CD14-positive monocyte (primary cell): ENCODE measurements around the gene GYS2. TPM values are rescaled to one million over a fixed set of nuclear protein-coding genes. Genes with fewer than 3 reads are reported as not detected.

Experiments
- DNase-seq, 3 donors: peaks; one replicate each; pipeline ENCODE4 v3.0.0-alpha.2; 2011 to 2022
- H2AFZ ChIP-seq: 2 replicates; pipeline ENCODE4 v1.6.0; 2012; ENCODE audit warnings: mild to moderate bottlenecking, low read depth, low read length, inconsistent platforms; ENCODE audit not compliant: insufficient read depth, poor library complexity, severe bottlenecking
- H3K27ac ChIP-seq, 2 donors: 1 replicate in 1 of 2; 2 replicates in 1 of 2; pipeline ENCODE4 v1.5.1; 2012 to 2013; ENCODE audit warnings: low read length in 2 of 2, control low read depth in 1 of 2, inconsistent platforms in 1 of 2, low read depth in 1 of 2, mild to moderate bottlenecking in 1 of 2
- H3K27me3 ChIP-seq, 2 donors: one replicate each; pipeline versions ENCODE4 v1.6.0 to v1.6.1; 2011 to 2013; ENCODE audit warnings: low read length in 2 of 2; ENCODE audit not compliant: control insufficient read depth in 2 of 2, insufficient read depth in 2 of 2
- H3K36me3 ChIP-seq, 2 donors: replicated peaks in 1 of 2; 1 replicate in 1 of 2; 2 replicates in 1 of 2; pipeline versions ENCODE4 v1.5.1 to v1.6.1; 2012 to 2013; ENCODE audit warnings: low read length in 2 of 2, control low read depth in 1 of 2, inconsistent platforms in 1 of 2, mild to moderate bottlenecking in 1 of 2; ENCODE audit not compliant: insufficient read depth in 2 of 2, control insufficient read depth in 1 of 2
- H3K4me1 ChIP-seq, 2 donors: 1 replicate in 1 of 2; 2 replicates in 1 of 2; pipeline versions ENCODE4 v1.5.1 to v1.6.1; 2012 to 2013; ENCODE audit warnings: low read length in 2 of 2, control low read depth in 1 of 2, inconsistent platforms in 1 of 2, mild to moderate bottlenecking in 1 of 2, moderate library complexity in 1 of 2; ENCODE audit not compliant: insufficient read depth in 2 of 2, control insufficient read depth in 1 of 2
- H3K4me2 ChIP-seq: replicated peaks from 2 replicates; pipeline ENCODE3; 2012; ENCODE audit warnings: low read length, moderate library complexity, mild to moderate bottlenecking; ENCODE audit not compliant: poor library complexity, severe bottlenecking; ENCODE audit errors: extremely low read depth
- H3K4me3 ChIP-seq, 3 experiments: fragments of 200-600 bp in 1 of 3; sonication (generic) in 1 of 3; replicated peaks in 1 of 3; 1 replicate in 2 of 3; 2 replicates in 1 of 3; pipeline ENCODE4 v1.5.1; 2011 to 2013; ENCODE audit warnings: low read length in 3 of 3, mild to moderate bottlenecking in 3 of 3, control low read depth in 2 of 3, low read depth in 2 of 3, inconsistent platforms in 1 of 3, moderate library complexity in 1 of 3
- H3K79me2 ChIP-seq: 2 replicates; pipeline ENCODE4 v1.6.0; 2012; ENCODE audit warnings: mild to moderate bottlenecking, control low read depth, inconsistent platforms, low read length, moderate library complexity; ENCODE audit not compliant: insufficient read depth
- H3K9ac ChIP-seq: 2 replicates; pipeline ENCODE4 v1.6.0; 2017; ENCODE audit warnings: low read length, mild to moderate bottlenecking; ENCODE audit not compliant: insufficient read depth, poor library complexity, severe bottlenecking
- H3K9me3 ChIP-seq, 2 donors: replicated peaks in 1 of 2; 1 replicate in 1 of 2; 2 replicates in 1 of 2; pipeline versions ENCODE4 v1.5.1 to v1.6.1; 2012 to 2013; ENCODE audit warnings: low read length in 2 of 2, control low read depth in 1 of 2; ENCODE audit not compliant: control insufficient read depth in 1 of 2, insufficient read depth in 1 of 2
- H4K20me1 ChIP-seq: 2 replicates; pipeline ENCODE4 v1.6.0; 2012; ENCODE audit warnings: mild to moderate bottlenecking, low read length, control low read depth, moderate library complexity; ENCODE audit not compliant: insufficient read depth
- H3K27ac Mint-ChIP-seq, 7 donors: one replicate each; pipeline ENCODE4 v1.8.0; 2020; ENCODE audit warnings: mild to moderate bottlenecking in 7 of 7, mixed read lengths in 7 of 7, moderate library complexity in 6 of 7, inconsistent platforms in 2 of 7
- H3K27me3 Mint-ChIP-seq, 3 donors: one replicate each; pipeline ENCODE4 v1.8.0; 2021 to 2022; ENCODE audit warnings: low read depth in 3 of 3, mild to moderate bottlenecking in 3 of 3, mixed read lengths in 3 of 3, moderate library complexity in 3 of 3, inconsistent platforms in 1 of 3
- H3K36me3 Mint-ChIP-seq, 2 donors: one replicate each; pipeline ENCODE4 v1.8.0; 2020; ENCODE audit warnings: mixed read lengths in 2 of 2, inconsistent platforms in 1 of 2, mild to moderate bottlenecking in 1 of 2
- H3K4me1 Mint-ChIP-seq: one replicate; pipeline ENCODE4 v1.8.0; 2020; ENCODE audit warnings: mild to moderate bottlenecking, mixed read lengths
- H3K4me3 Mint-ChIP-seq, 2 donors: one replicate each; pipeline ENCODE4 v1.8.0; 2020; ENCODE audit warnings: mild to moderate bottlenecking in 2 of 2, mixed read lengths in 2 of 2, moderate library complexity in 1 of 2
- H3K9me3 Mint-ChIP-seq, 7 donors: one replicate each; pipeline ENCODE4 v1.8.0; 2020 to 2022; ENCODE audit warnings: mixed read lengths in 7 of 7, mild to moderate bottlenecking in 6 of 7, moderate library complexity in 6 of 7, inconsistent platforms in 2 of 7
- WGBS: methylation state at CpG from one replicate; pipeline ENCODE4 v1.1.5; 2013; ENCODE audit warnings: missing lambda C conversion rate; ENCODE audit not compliant: insufficient coverage; 5-methylcytosine and 5-hydroxymethylcytosine counted together
- intact Hi-C, 2 donors: fragments of 100-400 bp; cut with micrococcal nuclease; formaldehyde crosslinking; loops; one replicate each; pipeline versions ENCODE4 v1.15.0 to v1.15.1; 2023
- polyA plus RNA-seq, 3 donors: library from polyadenylated mRNA; depleted of rRNA in 1 of 3; unstranded in 2 of 3; stranded (reverse) in 1 of 3; fragments of 300-500 nt in 2 of 3; fragments of >200 nt in 1 of 3; fragmentation: Illumina TruSeq in 2 of 3; gene quantifications; 1 replicate in 2 of 3; 2 replicates in 1 of 3; pipeline ENCODE4 v1.2.3, GENCODE V29; 2012 to 2021
- TF ChIP-seq, protein P1 (sequence below): fragments of 200-600 bp; IDR thresholded peaks from one replicate; pipeline ENCODE4 v1.8.0; 2022; ENCODE audit warnings: antibody characterized with exemption, mild to moderate bottlenecking

Gene GYS2
- polyA plus RNA-seq, 3 donors = not detected

DNA sequence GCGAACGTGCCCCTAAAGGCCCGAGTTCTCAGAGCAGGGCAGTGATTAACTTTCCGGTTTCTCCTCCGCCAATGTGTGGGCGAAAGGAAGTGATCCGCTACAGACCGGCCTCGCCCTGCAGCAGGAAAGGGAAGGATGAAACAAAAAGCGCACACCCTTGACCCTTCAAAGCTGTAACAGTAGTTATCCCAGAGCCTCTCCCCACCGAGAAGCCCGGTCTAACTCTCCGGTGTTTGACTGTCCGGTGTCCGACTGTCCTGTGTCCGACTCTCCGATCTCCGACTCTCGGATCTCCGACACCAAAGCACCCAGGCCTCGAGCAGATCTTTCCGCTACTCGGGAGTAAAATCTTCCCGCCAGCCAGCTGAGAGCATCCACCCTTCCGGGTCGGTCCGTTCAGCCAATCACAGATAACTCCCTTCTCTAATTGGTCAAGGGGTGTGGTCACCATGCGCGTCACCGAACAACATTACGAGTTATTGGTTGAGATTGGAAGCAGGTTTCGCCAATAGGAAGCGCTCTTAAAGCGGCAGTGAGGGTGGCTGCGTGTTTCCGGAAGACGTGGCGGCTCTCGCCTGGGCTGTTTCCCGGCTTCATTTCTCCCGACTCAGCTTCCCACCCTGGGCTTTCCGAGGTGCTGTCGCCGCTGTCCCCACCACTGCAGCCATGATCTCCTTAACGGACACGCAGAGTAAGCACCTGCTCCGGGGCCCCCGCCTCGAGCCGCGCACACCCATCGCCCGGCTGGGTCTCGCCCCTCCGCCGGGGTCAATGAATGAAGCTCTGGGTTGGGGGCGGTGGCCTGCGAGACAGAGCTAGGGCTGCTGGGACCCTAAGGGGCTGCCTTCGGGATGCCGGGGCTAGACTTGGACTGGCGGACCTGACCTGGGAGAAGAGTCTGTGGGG is 103.1 kb downstream of the GYS2 start, which contains the start of the genes GOLT1B and RECQL:
GOLT1B (plus strand) TSS at position 532 of the 906 bp plus-strand sequence; CDS start at position 667, 135 bp downstream.
RECQL (minus strand) TSS at position 378 of the 906 bp plus-strand sequence. CDS start 2,065 bp downstream, outside the sequence.
- TF ChIP-seq, protein P1, sequence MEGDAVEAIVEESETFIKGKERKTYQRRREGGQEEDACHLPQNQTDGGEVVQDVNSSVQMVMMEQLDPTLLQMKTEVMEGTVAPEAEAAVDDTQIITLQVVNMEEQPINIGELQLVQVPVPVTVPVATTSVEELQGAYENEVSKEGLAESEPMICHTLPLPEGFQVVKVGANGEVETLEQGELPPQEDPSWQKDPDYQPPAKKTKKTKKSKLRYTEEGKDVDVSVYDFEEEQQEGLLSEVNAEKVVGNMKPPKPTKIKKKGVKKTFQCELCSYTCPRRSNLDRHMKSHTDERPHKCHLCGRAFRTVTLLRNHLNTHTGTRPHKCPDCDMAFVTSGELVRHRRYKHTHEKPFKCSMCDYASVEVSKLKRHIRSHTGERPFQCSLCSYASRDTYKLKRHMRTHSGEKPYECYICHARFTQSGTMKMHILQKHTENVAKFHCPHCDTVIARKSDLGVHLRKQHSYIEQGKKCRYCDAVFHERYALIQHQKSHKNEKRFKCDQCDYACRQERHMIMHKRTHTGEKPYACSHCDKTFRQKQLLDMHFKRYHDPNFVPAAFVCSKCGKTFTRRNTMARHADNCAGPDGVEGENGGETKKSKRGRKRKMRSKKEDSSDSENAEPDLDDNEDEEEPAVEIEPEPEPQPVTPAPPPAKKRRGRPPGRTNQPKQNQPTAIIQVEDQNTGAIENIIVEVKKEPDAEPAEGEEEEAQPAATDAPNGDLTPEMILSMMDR = no peak
- peaks cover 26% of the 10 kb centered on the region for H3K4me1 Mint-ChIP-seq
- peaks cover 26% of the 10 kb centered on the region for H4K20me1 ChIP-seq
- WGBS = under 1% methylated on average over 48 of the region's 61 CpGs
- peaks cover 26 to 27% of the 10 kb centered on the region in 2 donors for H3K36me3 ChIP-seq
- no peaks in the 10 kb centered on the region for H3K27me3 Mint-ChIP-seq
- H3K9me3 ChIP-seq = no peaks in the 10 kb centered on the region
- peak within 1 kb of the TSS in 1 of 7 donors; percentile 40 for H3K27ac Mint-ChIP-seq
- intact Hi-C loops = loop anchor here in 1 of 2 donors (10.0 kb wide), 1 partner anchor 67 kb away; the partner anchor contains the start of gene PYROXD1
- no peak within 1 kb of the TSS for H3K4me3 Mint-ChIP-seq
- H3K9ac ChIP-seq = peak within 1 kb of the TSS; percentile 92
- peaks cover 29 to 38% of the 10 kb centered on the region in 2 donors for H3K4me1 ChIP-seq
- no peaks in the 10 kb centered on the region for H3K9me3 Mint-ChIP-seq
- peak; percentile 96 to 97 (median 97) for DNase-seq
- peaks cover 89% of the 10 kb centered on the region for H3K79me2 ChIP-seq
- H3K27ac ChIP-seq = peak within 1 kb of the TSS; percentile 85 to 94
- H3K27me3 ChIP-seq = no peaks in the 10 kb centered on the region
- H3K4me3 ChIP-seq = peak within 1 kb of the TSS; percentile 76 to 86 (median 83)
- peaks cover 27 to 29% of the 10 kb centered on the region in 2 donors for H3K36me3 Mint-ChIP-seq
- H2AFZ ChIP-seq = peak within 1 kb of the TSS; percentile 98
- peak within 1 kb of the TSS; percentile 81 for H3K4me2 ChIP-seq

DNA sequence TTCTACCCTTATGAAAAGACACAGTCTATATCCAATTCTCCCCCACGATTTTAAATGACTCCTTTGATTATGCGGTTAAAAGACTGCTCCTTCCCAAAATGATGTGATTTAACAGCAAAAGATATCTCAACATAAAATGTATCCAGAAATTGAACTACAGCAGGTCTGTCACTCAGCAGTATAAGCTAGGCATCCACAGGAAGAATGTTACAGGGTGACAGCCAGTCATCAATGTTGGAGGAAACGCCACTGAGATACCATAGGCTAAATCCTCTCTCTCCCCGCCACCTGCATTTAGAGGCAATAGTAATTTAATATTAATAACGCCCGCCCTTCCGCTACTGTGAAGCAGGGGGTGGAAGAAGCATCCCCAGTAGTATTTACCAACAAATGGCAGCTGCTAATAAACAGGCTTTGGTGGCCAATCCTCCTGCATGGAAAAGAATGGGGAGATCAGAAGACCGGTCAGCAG is 103.8 kb downstream of the GYS2 start:
- H3K27me3 ChIP-seq = no peaks in the 10 kb centered on the region
- Mint-ChIP-seq H3K27ac (no peak overlapping the region), H3K4me1 (peaks cover 26% of the 10 kb centered on the region), H3K36me3 (peaks cover 33 to 35% of the 10 kb centered on the region in 2 donors), H3K9me3 (no peaks in the 10 kb centered on the region), H3K4me3 (no peak overlapping the region), H3K27me3 (no peaks in the 10 kb centered on the region)
- H3K36me3 ChIP-seq = peaks cover 33 to 34% of the 10 kb centered on the region in 2 donors
- H3K79me2 ChIP-seq = peaks cover 86% of the 10 kb centered on the region
- TF ChIP-seq, protein P1 = no peak
- H3K9me3 ChIP-seq = no peaks in the 10 kb centered on the region
- H3K4me2 ChIP-seq = peak overlapping the region; percentile 81
- peak overlapping the region; percentile 98 for H2AFZ ChIP-seq
- peak overlapping the region; percentile 76 to 86 (median 83) for H3K4me3 ChIP-seq
- 40% methylated on average over 2 of the region's 8 CpGs for WGBS
- peak overlapping the region; percentile 92 for H3K9ac ChIP-seq
- DNase-seq = peak in 1 of 3 donors; percentile 5
- H4K20me1 ChIP-seq = peaks cover 23% of the 10 kb centered on the region
- peak overlapping the region; percentile 85 to 94 for H3K27ac ChIP-seq
- intact Hi-C loops = loop anchor here in 1 of 2 donors (10.0 kb wide), 1 partner anchor 66 kb away; the partner anchor contains the start of gene PYROXD1
- peaks cover 29 to 38% of the 10 kb centered on the region in 2 donors for H3K4me1 ChIP-seq
